Measurements from ENCODE around the gene METTL25. TPM values are rescaled to one million over a fixed set of nuclear protein-coding genes. Genes with fewer than 3 reads are reported as not detected.

Gene METTL25
- total and polyA plus RNA-seq, 2 of the 8 experiments (the other 6 are each of a cell fraction or from before 2014, with no cell fraction given) = 2.4 to 8.3 TPM

GRCh38 chr12:82474181-82474797 lies 116.0 kb downstream of the METTL25 start:
- no peak overlapping the region for H4K5ac ChIP-seq (ENCODE audit: insufficient read length, low read depth, low read length)
- H4K20me1 ChIP-seq (replicated peaks in 1 of 2; ENCODE audit: control insufficient read depth in 1 of 2, insufficient read depth in 2 of 2, low read length in 2 of 2) = no peaks in the 10 kb centered on the region
- no peak overlapping the region for H2BK12ac ChIP-seq (ENCODE audit: low read depth, low read length)
- H3K23ac ChIP-seq (ENCODE audit: insufficient read length) = no peak overlapping the region
- no peak overlapping the region for H3K18ac ChIP-seq (ENCODE audit: extremely low read depth, low read length)
- H4K8ac ChIP-seq (ENCODE audit: extremely low read depth, insufficient read depth, low read length) = no peak overlapping the region; the same call in 1 of the 2 replicates
- H3K9me3 ChIP-seq (ENCODE audit: insufficient read depth in 2 of 2, low read depth in 1 of 2, low read length in 1 of 2) = no peaks in the 10 kb centered on the region
- H3K4me1 ChIP-seq (replicated peaks in 1 of 4; ENCODE audit: control insufficient read depth in 3 of 4, insufficient read depth in 4 of 4, low read length in 3 of 4) = no peaks in the 10 kb centered on the region
- no peaks in the 10 kb centered on the region for H3K79me2 ChIP-seq (ENCODE audit: control insufficient read depth in 1 of 2, insufficient read depth in 2 of 2, low read length in 2 of 2)
- no peak overlapping the region for H3K27ac ChIP-seq (ENCODE audit: low read depth, low read length)
- no peak overlapping the region for H3K56ac ChIP-seq (replicated peaks; ENCODE audit: insufficient read length, low read depth, low read length)
- H2BK5ac ChIP-seq (ENCODE audit: low read depth, low read length) = no peak overlapping the region
- FAIRE-seq = no peak
- H3K14ac ChIP-seq (ENCODE audit: insufficient read length) = no peak overlapping the region
- CTCF ChIA-PET (ENCODE audit: partially characterized antibody) = no interaction called here
- POLR2A ChIA-PET (ENCODE audit: partially characterized antibody) = no interaction called here
- no peak overlapping the region for H3K4ac ChIP-seq (replicated peaks; ENCODE audit: insufficient read length, low read depth, low read length)
- H3K4me2 ChIP-seq (ENCODE audit: insufficient read depth in 1 of 2, low read depth in 2 of 2, low read length in 2 of 2) = no peak overlapping the region
- no peak overlapping the region for H2AFZ ChIP-seq (ENCODE audit: low read length)
- H3K36me3 ChIP-seq (ENCODE audit: control insufficient read depth in 2 of 4, insufficient read depth in 4 of 4, low read length in 3 of 4) = no peaks in the 10 kb centered on the region
- no peak overlapping the region for H3K4me3 ChIP-seq (ENCODE audit: extremely low read depth in 1 of 4, insufficient read depth in 2 of 4, low read depth in 3 of 4, low read length in 4 of 4)
- H2BK120ac ChIP-seq (replicated peaks; ENCODE audit: low read depth, low read length) = no peak overlapping the region
- no peak overlapping the region for H2BK20ac ChIP-seq (ENCODE audit: low read length)
- H3K79me1 ChIP-seq (ENCODE audit: low read depth, low read length) = no peaks in the 10 kb centered on the region
- no peaks in the 10 kb centered on the region for H3K23me2 ChIP-seq (ENCODE audit: low read depth, low read length)
- H3K27me3 ChIP-seq (replicated peaks in 1 of 4; ENCODE audit: control insufficient read depth in 3 of 4, extremely low read depth in 1 of 4, insufficient read depth in 3 of 4, low read length in 3 of 4) = no peaks in the 10 kb centered on the region
- WGBS, 2 experiments (ENCODE audit: extremely low coverage in 1 of 2, insufficient coverage in 1 of 2, insufficient read length in 1 of 2, insufficient replicate concordance in 2 of 2, low coverage in 1 of 2, low lambda C conversion rate in 2 of 2, missing lambda C conversion rate in 1 of 2) = 90% methylated on average over 2 of the region's 2 CpGs; no CpG with 5 or more reads in 1 of the 2 experiments
- no peak overlapping the region for H3K9ac ChIP-seq (replicated peaks in 1 of 4; ENCODE audit: extremely low read depth in 1 of 4, low read depth in 3 of 4, low read length in 3 of 4)
- H2BK15ac ChIP-seq (ENCODE audit: low read length) = no peak overlapping the region
- H4K91ac ChIP-seq (replicated peaks; ENCODE audit: insufficient read length, low read length) = no peak overlapping the region
- no peak for DNase-seq (ENCODE audit: low read depth in 1 of 2, low spot score in 2 of 2)
- no peak overlapping the region for H2AK5ac ChIP-seq (ENCODE audit: low read depth, low read length)
- TF ChIP-seq TAF7 (optimal IDR thresholded peaks at IDR 0.05; ENCODE audit: borderline replicate concordance, low read depth, low read length) = no peak
- TF ChIP-seq POLR2AphosphoS5 (IDR thresholded peaks at IDR 0.05; ENCODE audit: low read depth, low read length) = no peak
- no peak for TF ChIP-seq JUND (IDR thresholded peaks at IDR 0.05; ENCODE audit: low read length)
- TF ChIP-seq, protein P1, sequence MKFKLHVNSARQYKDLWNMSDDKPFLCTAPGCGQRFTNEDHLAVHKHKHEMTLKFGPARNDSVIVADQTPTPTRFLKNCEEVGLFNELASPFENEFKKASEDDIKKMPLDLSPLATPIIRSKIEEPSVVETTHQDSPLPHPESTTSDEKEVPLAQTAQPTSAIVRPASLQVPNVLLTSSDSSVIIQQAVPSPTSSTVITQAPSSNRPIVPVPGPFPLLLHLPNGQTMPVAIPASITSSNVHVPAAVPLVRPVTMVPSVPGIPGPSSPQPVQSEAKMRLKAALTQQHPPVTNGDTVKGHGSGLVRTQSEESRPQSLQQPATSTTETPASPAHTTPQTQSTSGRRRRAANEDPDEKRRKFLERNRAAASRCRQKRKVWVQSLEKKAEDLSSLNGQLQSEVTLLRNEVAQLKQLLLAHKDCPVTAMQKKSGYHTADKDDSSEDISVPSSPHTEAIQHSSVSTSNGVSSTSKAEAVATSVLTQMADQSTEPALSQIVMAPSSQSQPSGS (IDR thresholded peaks at IDR 0.05; ENCODE audit: low read length) = no peak
- no peak for TF ChIP-seq SUZ12 (IDR thresholded peaks at IDR 0.05; ENCODE audit: low read length)
- no peak for TF ChIP-seq PHF8 (conservative IDR thresholded peaks at IDR 0.05; ENCODE audit: low read depth, low read length)
- no peak for TF ChIP-seq CHD2 (IDR thresholded peaks at IDR 0.05; ENCODE audit: low read length)
- no peak for TF ChIP-seq MAFK (IDR thresholded peaks at IDR 0.05; ENCODE audit: low read depth, low read length)
- TF ChIP-seq HDAC6 (IDR thresholded peaks at IDR 0.05; ENCODE audit: low read depth, low read length) = no peak
- no peak for TF ChIP-seq KDM5A (IDR thresholded peaks at IDR 0.05; ENCODE audit: low read length)
- TF ChIP-seq SAP30 (IDR thresholded peaks at IDR 0.05; ENCODE audit: insufficient read depth, insufficient replicate concordance, low read length) = no peak
- TF ChIP-seq TBP (IDR thresholded peaks at IDR 0.05; ENCODE audit: low read depth, low read length) = no peak
- TF ChIP-seq KDM1A (IDR thresholded peaks at IDR 0.05; ENCODE audit: borderline replicate concordance, low read length) = no peak
